HG03565 (cell line): ENCODE measurements around the gene GRID1.

Source experiments
- ATAC-seq: cut with Tn5 transposase; IDR thresholded peaks from one replicate; pipeline ENCODE4 v1.9.1; 2021; ENCODE audit warnings: mild to moderate bottlenecking, moderate library complexity; ENCODE audit not compliant: unreplicated experiment

The GRID1 gene

DNA sequence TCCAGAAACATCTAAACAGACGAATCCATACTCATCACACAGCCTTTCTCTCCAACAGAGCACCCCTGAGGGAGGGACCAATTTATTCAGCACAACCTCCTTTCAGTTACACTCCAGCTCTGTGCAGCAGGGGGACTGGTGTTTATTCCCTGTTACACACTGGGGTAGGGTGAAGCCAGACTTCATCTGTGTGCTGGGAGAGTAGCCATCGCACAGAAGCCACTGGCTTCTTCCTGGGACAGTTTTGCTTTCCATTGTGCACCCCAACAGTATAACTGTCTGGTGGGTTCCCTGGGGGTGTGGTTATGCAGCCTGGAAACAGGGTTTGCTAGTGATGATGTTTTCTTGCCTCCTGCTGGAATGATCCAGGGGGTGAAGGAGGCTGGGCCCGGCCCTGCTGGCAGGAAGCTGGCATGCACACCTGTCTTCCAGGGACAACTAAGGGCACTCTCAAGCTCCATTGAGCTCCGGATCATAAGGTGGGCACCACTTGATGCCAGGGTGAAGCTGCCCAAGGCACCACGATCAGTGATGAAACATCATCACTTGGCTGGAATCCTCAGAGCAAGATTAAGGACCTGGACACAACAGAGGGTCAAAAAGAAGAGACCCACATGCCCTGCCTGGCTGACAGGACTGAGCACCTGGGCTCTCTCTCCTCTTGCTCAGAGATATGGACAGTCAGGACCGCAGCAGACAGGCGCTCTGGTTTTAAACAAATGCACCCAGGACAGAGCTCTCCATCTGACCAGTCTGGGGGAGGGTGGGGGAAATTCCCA is 293.2 kb downstream of the GRID1 start:
- no peak for ATAC-seq

DNA sequence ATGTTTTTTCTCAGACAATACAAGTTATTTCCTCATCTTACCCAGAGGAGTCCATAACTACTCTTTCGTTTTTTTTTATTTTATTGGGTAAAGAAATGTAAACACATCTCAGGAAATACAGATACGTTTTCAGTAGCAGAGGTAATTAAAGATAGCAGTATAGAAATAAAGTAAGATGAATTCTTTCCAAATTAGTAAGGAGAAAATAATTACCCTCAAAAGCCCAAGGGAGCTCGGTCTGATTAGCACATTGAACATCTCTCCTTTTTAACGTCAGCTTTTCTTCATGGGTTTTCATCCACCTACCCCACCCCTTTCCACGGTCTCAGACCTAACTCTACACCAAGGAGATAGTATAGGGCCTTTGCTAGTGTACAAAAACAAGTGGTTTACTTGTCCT is 294.2 kb downstream of the GRID1 start:
- no peak for ATAC-seq

DNA sequence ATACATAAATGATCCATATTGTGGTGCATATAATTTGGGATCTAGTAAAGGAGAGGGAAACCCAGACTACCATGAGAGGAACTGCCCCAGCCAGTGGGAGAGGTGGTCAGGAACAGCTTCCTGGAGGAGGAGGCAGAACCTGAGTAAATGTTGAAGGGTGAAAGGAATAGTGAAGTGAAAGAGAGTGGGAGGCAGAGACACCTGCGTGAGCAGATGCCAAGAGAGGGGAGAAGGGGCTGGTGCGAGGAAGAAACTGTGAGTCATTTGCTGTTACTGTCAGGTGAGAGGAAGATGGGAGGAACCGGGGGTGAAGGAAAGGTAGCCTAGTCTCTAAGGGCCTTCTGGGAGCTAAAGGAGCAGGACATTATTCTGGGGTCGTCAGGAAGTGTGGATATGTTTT is 294.8 kb downstream of the GRID1 start:
- peak; percentile 49 for ATAC-seq

DNA sequence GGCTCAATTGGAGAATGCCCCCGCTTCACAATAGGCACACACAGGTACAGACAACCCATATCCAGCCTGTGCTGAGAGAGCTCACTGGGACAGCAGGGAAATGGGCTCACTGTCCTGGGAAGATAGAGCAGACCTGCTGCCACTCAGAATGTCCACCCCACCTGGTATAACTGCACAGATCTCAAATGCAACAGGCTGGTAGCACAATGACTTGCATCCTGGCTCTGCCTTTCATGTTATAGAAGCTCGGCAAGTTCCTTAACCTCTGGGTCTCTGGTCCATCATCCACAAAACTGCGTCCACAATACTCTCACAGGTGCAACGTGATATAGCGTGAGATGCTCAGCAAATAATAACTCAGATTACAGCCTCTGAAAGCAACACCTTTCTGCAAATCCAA is 295.4 kb downstream of the GRID1 start:
- no peak for ATAC-seq

DNA sequence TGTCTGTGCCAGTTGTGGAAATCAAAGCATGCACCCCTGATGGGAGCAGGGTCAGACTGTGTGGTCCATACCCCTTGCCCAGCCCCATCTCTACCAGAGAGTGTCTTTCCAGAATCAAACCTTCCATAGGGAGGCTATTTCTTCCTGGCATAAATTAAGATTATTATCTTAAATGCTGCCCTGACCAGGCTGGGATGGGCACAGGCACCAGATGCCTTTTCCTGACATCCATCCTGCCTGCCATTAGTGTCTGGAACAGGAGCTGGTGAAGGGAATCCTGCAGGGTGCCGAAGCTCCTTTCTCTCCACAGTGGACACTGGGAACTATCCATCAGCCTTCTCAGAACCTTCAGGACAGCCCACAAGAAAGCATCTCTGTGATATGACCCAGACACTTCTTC is 296.3 kb downstream of the GRID1 start:
- no peak for ATAC-seq

DNA sequence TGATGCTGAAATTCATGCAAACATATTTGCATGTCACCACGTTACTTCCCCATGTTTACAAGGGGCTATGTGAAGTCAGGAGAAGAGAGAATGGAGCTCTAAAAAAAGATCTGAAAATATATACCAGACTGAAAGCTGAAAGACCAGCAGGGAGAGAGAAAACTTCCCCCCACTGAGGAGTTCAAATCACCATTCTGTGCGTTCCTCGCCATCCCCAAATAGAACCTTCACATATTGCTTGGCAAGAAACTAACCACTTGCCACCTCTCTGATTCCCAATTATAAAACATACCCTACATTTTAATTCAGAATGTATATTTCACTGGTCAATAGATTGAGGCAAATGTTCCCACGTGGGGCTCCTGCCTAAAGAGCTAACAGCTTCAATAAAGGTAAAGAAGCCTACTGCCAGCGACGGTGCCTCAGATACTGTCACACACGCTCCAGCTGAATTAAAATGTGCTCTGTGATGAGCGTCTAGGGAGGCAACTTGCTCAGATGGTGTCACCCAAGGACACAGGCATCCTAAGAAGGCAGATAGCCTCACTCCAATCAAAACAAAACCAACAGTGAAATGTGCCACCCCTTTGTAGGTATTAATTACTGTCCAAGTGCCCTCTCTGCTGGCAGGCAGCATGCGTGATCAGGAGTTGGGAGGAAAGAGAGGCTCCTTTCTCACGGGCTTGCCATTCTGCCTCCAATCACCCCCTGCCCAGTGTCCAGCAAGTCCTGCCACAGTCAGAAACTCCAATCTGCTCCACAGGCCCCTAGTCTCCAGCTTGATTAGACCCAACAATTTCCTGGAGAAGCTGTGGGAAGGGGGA is 298.2 kb downstream of the GRID1 start:
- ATAC-seq = no peak

DNA sequence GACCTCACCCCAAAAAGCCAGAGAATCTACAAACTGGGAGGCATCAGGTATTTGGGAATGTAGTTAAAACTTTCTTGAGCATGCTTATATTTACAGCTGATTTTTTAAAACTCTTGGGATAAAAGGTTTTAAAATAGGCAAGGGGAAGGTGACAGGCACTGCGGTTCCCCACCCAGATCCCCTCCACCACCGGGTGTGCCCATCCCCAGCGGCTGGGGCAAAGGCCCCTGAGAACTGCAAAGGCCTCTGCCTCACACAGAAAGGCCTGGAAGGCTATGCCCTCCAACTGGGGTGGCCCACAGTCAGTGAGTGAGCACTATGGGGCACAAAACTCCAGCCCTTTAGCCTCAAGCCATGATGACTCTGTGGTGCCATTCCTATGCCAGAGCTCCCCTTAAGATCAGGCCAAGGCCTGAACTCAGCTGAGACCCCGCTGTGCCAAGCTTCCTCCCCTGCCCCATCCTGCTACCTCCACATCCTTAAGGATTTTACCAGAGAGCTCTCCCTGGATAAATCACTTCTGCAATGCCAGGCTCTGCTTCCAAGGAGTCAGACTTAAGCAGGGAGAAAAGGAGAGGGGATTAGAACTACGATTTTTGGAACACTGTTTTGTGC is 299.1 kb downstream of the GRID1 start:
- no peak for ATAC-seq

DNA sequence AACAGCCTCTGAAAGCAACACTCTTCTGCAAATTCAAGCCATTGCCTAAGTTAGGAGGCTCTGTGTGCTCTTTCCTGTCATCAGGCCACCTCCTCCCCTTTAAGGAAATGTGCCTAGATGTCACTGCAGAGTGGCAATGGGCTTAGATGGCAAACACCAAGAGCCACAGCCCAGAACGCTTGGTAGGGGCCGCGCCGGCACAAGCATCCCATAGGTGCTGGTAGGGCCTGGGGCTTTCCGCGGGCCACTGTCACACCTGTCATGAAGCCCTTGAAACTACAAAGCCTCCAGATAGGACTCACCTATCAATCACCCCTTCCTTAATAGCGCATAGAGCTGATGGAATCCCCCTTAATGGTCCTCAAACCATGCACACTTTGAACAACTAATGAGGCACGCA is 299.9 kb downstream of the GRID1 start:
- no peak for ATAC-seq

DNA sequence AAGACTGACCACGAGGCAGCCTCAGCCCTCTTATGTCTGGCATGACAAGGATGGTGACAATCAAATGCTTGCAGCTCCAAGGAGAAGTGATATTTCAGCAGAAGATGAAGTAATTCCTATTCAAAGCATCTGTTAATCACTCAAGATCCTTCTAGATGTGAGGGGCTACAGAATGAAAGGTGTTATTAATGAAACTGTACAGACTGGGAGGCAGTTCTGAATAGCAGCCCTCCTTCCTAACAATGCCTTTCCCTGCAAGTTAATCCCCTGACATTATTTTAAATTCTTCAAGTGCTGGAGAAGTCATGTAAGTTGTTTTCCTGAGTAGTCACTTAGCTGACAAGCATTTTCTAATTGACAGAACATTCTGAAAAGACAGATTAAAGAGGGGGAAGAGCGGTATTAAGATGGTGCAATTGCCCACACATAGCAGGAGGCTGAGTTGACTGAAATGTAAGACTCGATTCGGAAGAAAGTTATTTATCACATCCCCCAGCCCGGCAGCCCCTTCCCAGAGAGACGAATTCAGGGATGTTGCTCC is 300.8 kb downstream of the GRID1 start:
- ATAC-seq = no peak

DNA sequence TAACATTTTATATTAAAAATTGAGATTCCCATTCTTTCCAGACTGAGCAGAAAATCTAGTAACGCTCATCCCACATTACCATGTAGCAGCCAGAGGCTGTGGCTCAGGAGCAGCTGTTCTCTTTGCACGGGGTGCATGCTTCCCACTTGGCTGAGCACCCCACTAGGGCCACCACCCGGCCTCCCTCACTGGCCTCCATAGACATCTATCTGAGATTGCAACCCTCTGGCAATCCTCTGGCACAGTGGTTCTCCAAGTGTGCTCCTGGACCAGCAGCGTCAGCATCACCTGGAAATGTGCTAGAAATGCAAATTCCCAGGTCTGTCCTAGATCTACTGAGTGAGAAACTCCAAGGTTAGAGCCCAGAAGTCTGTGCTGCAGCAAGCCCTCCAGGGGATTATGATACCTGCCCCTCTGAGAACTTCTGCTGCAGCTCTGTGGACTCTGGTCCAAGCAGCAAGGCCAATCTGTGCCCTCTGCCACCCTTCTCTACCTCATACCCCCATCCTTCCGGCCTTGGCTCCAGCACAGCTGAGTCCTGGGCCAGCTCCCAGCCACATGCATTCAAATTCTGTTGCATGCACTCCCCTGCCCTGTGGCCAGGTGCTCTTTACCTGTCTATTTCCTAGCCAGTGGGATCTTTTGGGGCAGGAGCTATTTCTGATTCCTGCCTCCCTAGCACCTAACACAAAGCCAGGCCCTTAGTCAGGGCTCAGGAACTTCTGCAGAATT is 301.5 kb downstream of the GRID1 start:
- no peak for ATAC-seq

DNA sequence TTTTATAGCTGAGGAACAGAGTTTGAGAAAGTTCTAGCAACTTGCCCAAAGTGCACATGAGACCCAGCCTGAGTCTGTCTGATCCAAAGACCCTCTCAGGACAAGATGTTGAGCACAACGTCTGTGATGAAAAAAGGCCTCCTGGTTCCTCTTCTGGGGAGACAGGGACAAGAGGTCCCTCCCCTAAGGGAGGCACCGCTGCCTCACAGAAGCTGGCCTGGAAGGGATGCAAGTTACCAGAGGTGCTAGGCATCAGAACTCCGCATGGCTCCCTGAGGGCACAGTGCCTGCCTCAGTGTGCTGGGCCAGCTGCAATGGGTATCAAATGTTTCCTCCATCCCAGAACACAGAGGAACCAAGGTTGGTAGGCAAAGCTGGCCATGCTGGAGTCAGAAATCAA is 302.4 kb downstream of the GRID1 start:
- ATAC-seq = no peak

DNA sequence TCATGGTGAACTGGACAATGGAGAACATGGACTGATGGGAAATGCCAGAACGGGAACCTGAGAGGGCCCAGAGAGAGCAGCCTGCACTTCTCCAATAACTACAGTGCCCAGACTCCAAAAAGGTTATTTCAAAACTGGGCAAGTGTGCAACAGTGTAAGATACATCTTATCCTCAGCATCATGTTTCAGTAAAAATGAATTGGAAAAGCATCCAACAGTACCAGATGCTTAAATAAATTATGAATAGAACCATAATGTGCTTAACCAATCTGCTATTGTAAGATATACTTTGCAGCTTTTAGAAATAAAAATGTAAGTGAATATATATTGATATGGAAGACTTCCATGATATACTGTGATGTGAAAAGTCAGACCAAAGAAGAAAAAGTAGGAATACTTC is 303.3 kb downstream of the GRID1 start:
- ATAC-seq = no peak

DNA sequence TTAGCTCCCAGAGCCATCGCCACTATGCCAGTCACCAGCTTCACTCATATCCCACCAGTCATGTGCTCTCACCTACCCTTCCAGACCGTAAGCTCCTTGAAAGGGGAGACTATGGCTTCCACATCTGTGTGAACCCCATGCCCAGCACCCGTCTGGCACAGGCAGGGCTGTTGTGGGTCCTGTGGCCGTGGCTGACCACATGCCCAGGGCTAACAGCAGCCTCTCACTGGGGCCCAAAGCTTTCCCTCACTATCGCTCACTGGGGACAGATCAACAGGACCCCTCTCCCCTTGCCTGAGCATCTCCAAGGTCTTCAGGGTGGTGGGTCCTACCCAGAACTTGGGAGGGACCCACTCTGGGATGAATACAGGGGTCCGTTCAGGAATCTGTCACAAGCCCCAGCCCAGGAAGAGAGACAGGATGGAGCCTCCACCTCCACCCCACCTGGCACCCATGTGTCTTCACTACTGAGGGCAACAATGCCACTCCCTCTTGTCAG is 303.9 kb downstream of the GRID1 start:
- no peak for ATAC-seq

DNA sequence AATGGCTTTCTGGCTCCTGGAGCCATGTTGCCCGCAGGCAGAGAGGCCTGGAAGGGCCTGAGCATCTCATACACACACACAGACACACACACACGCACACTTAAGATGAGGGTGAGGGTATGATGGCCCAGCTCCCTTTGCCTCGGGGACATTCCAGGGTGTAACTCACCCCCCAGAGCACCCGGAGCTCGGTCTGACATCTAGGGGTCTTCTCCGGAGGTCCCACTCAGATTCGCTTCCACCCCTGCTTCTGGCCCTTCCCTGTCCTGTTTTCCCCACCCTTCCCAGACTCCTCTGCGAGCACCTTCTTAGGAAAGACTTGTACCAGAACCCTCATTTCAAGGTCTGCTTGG is 304.4 kb downstream of the GRID1 start:
- ATAC-seq = no peak

DNA sequence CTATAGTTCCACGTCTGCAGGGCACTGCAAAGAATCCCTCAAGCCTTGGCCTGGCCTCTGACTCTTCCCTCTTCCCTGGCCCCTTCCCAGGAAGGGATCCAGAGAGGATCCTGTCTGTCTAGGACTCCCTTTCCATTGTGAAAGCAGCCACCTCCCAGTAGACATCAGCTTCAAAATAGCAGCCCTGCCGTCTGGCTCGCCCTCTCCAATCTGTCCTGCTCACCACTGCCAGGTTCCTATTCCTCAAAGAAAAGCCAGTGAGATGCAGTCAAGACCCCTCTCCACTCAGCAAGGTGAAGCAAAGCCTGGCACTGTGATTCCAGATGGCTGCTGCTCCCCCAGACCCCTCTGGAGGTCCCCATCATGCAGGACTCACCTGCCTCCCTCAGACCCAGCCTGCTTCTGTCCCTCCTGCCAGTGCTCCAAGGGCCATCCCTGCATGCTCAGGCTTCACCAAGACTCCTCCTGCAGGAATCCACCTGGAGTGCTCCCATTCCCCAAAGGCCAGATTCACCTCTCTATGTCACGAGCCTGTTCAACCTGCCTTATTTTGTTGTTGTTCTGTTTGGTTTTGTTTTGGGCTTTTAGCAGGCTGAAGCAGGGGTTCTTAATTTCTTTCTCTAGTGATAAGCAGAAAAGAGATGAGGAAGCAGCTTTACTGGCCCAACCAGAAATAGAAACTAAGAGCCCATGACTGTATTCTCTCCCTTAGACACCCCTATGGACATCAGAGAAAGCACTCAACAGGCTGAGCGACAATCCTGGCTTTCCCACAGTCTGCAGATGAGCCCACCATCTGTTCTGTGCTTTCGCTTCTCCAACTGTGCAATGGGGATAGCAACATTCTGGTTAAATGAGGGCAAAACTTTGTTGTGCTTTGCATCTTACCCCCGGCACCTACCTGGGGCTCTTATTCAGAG is 305.1 kb downstream of the GRID1 start:
- no peak for ATAC-seq

DNA sequence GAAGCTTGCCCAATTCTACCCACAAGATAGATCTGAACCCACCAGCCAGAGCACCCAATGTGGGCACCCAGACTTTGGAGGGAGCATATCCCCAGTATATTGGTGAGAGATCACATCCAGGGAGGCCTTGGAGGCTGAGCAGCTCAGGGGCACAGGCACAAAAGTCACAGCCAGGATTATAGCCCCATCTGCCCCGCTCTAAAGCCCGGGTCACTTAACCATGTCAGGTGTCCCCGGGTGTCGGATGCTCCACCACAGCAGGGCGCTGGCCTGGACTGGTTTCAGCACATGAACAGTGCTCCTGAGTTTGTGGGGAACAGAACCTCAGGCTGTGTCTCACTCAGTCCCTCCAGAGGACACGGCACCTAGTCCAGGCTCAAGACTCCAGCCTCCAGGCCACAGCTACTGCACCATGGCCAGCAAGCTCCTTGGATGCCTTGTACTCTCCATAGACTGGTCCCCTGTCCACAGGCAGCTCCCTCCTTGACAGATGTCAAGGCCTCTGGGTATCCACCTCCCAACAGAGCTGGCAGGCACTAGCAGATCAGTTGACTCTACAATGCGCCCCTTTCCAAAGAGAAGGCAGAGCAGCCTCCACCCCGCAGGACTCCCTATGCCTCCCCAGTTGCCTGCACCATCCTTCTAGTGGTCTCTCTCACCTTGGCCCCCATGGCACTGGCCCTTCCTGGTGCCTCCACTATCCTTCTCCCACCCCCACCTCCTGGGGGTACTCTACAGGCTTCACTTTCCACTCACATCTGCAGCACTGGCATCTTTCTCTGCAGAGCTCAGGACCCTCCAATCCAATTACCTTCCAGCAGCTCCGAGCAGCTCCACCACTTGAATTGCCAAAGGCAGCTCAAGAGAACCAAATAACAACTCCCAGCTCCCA is 306.0 kb downstream of the GRID1 start:
- no peak for ATAC-seq

DNA sequence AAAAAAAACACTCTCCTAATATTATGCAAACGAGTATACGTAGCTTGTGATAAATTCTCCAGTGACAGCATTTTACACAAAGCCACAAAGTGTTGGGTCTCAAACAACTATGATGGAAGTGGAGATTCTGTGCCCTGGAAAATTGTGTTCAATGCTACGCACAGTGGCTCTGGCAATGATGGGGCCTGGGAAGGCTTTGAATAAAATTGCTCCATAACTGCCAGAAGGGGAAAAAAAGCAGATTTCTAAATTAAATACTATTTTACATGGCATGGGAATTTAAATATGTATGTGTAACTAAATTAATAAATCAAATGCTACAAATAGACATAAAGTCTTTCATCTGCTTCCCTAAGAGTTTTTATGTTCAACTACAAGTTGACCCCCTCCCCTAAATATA is 306.7 kb downstream of the GRID1 start:
- ATAC-seq = no peak

DNA sequence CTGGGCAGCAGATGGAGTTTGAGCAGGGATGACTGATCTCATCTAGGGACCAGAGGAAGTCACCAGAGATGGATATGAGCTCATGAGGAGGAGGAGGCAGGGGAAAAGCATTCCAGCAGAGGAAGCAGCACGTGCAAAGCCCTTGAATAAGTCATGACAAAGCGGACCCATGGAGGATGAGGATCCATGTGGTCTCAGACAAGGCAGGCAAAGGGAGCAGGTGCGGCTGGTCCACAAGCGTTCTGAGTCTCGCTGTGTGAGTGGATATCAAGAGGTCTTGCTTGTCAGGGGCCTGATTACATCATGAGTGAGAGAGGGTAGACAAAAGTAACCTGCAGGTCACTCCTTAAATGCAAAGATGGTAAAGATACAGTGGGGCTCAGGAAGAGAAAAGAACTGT is 307.6 kb downstream of the GRID1 start:
- no peak for ATAC-seq

DNA sequence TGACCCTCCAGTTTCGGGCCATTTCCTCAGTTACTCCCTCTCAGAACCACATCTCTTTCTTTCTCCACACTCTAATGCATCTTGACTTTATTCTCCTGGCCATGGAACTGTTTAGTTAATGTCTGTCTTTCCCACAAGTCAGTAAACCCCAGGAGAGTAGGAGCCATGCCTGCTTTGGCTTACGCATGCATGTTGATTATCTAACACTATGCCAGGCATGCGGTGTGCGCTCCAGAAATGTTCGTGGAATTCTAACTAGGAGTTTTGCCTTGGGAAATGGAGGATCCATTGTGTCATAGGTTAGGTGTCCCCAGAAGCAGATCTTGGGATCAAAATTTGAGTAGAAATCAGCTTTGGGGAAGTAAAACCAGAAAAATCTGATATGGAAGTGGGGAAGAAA is 308.9 kb downstream of the GRID1 start:
- no peak for ATAC-seq
